Ishikawa (cell line): ENCODE data around the gene FOXP4.

Experiments used
- CEBPB ChIP-seq: IDR thresholded peaks from 2 replicates; pipeline ENCODE4 v1.6.1; 2012
- CREB1 ChIP-seq: IDR thresholded peaks from 2 replicates; pipeline ENCODE4 v1.6.1; 2012; ENCODE audit warnings: low read depth
- EGR1 ChIP-seq: IDR thresholded peaks from 2 replicates; pipeline ENCODE4 v1.6.1; 2012
- EP300 ChIP-seq: IDR thresholded peaks from 2 replicates; pipeline ENCODE4 v1.6.1; 2012; ENCODE audit warnings: borderline replicate concordance
- FOXM1 ChIP-seq: IDR thresholded peaks from 2 replicates; pipeline ENCODE4 v1.6.1; 2012; ENCODE audit warnings: low read depth, borderline replicate concordance
- MAX ChIP-seq: IDR thresholded peaks from 2 replicates; pipeline ENCODE4 v1.6.1; 2012
- NFIC ChIP-seq: IDR thresholded peaks from 2 replicates; pipeline ENCODE4 v1.6.1; 2012
- RAD21 ChIP-seq: IDR thresholded peaks from 2 replicates; pipeline ENCODE4 v1.6.1; 2012; ENCODE audit warnings: low read depth
- REST ChIP-seq: IDR thresholded peaks from 2 replicates; pipeline ENCODE4 v1.6.1; 2012; ENCODE audit warnings: low read depth, mild to moderate bottlenecking
- TAF1 ChIP-seq: IDR thresholded peaks from 2 replicates; pipeline ENCODE4 v1.6.1; 2012; ENCODE audit warnings: low read depth, mild to moderate bottlenecking
- TCF12 ChIP-seq: IDR thresholded peaks from 2 replicates; pipeline ENCODE4 v1.6.1; 2012; ENCODE audit warnings: low read depth
- TEAD4 ChIP-seq: IDR thresholded peaks from 2 replicates; pipeline ENCODE4 v1.6.1; 2012
- USF1 ChIP-seq: IDR thresholded peaks from 2 replicates; pipeline ENCODE4 v1.6.1; 2012
- YY1 ChIP-seq: IDR thresholded peaks from 2 replicates; pipeline ENCODE4 v1.6.1; 2012; ENCODE audit warnings: low read depth
- ZBTB7A ChIP-seq: IDR thresholded peaks from 2 replicates; pipeline ENCODE4 v1.6.1; 2012; ENCODE audit warnings: low read depth

FOXP4 gene

GRCh38 chr6:41522780-41523548, 23.2 kb upstream of the FOXP4 start:
- TF ChIP-seq CREB1 (no peak), FOXM1 (no peak), NFIC (no peak), USF1 (no peak), EP300 (no peak), MAX (no peak), REST (no peak), TCF12 (no peak), TAF1 (no peak), ZBTB7A (no peak), RAD21 (no peak), EGR1 (no peak), YY1 (no peak)

DNA sequence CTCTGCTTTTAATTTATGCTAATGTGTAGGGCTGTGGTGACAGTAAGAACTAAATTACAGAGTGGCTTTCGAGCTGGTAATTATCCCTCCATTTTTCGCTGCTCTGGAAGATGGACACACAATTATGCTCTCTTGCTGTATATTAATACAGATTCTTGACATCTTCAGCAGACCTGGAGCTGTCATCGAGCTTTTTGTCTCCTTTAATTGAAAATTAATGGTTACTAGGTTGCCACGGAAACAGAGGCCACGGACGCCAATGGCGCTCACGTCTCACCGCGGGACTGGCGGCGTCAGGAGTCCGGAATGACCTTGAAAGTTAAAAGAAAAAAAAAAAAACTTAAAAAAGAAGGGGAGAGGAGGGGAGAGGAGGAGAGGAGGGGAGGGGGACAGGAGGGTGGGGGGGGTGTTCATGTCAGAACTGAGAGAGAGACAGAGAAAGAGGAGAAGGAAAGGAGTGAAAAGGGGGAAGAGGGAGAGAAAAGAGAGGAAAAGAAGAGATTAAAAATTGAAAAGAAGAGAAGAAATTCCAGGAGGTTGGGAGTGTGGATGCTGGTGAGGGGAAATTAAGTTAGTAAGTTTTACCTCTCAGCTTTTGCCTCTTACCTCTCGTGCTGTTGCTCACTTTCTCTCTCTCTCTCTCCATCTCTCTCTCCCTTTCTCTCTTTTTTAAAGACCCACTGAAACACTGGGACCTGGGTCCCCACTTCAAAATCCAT, 22.1 kb upstream of the FOXP4 start:
- TF ChIP-seq TAF1 = no peak
- no peak for TF ChIP-seq CEBPB
- TF ChIP-seq FOXM1 = no peak
- TF ChIP-seq ZBTB7A = no peak

- TF ChIP-seq REST (no peak), EGR1 (no peak), TCF12 (no peak), CEBPB (no peak), CREB1 (no peak), USF1 (no peak), MAX (no peak), RAD21 (no peak), TAF1 (no peak), FOXM1 (no peak), TEAD4 (no peak)
Measured at GRCh38 chr6:41524634-41525011, 21.6 kb upstream of the FOXP4 start.

DNA sequence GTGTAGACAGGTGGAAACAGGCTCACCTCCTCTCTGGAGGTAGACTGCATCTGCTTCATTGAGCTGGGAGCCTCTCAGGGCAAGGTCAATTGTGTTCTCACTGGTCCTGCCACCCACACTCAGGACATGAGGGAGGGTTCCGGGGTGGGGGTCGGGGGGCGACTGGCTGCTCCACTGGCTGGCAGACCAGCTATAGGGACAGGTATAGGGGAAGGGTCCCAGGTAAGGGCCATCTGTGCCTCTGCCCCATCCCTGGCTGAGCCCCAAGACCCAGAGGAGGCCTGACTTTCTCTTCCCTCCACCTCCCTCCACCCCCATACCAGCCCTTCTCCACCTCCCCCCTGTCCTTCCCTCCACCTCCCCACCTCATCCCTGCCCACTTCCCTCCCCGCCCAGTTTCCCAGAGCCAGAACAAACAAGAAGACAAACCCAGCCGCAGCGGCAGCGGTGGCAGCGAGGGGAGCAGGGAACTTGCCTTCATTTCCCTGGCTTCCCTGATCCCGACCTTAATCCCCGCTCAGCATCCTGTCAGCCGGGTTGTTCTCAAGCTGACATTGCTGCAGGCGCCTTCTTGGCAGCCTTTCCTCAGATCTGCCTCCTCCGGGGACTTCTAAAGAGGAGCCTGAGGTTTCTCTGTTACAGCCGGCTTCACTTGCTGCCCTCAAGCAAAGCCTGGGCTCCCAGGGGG, 18.3 kb upstream of the FOXP4 start:
- TF ChIP-seq CREB1 (no peak), MAX (no peak), CEBPB (no peak), TCF12 (no peak), USF1 (no peak), EGR1 (no peak), RAD21 (no peak), REST (no peak), FOXM1 (no peak), NFIC (no peak), EP300 (no peak), TAF1 (no peak), TEAD4 (no peak), YY1 (no peak), ZBTB7A (no peak)
